ENCODE measurements around the gene CCR3.

CCR3 gene

DNA sequence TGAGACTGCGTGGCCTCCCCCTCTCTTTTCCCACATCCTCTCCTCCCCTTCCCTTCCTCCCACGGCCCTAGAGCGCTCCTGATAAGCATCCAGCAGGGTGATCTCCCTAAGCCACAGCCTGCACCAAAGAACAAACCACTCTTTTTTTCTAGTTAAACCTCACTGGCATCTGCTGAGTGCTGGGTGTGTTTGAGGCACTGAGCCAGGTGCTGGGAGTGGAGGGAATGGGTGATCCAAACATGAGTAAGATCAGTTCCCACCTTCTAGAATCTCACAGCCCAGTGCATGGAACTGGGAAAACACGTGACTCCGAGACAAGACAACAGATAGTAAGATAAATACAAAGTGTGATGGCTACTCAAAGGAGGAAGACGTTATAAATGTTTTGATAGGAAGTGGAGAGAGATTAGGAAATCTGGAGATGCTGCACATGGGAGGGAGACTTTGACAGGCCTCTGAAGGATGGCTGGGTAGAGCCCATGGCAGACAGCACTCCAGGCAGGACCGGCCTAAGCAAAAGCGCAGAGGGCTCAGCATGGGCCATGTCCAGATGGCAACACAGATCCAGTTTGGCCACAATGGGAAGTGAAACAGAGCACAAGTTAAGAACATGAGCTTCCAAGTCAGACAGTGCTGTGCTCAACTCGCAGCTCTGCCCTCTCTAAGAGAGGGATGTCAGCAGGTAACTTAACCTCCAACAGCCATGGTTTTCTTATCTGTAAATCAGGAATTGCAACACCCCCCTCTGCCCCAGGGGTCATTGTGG lies 55.6 kb downstream of the CCR3 start:
- peak in 7 of 56 donors; percentile 4 to 53 (median 12) for DNase-seq

DNA sequence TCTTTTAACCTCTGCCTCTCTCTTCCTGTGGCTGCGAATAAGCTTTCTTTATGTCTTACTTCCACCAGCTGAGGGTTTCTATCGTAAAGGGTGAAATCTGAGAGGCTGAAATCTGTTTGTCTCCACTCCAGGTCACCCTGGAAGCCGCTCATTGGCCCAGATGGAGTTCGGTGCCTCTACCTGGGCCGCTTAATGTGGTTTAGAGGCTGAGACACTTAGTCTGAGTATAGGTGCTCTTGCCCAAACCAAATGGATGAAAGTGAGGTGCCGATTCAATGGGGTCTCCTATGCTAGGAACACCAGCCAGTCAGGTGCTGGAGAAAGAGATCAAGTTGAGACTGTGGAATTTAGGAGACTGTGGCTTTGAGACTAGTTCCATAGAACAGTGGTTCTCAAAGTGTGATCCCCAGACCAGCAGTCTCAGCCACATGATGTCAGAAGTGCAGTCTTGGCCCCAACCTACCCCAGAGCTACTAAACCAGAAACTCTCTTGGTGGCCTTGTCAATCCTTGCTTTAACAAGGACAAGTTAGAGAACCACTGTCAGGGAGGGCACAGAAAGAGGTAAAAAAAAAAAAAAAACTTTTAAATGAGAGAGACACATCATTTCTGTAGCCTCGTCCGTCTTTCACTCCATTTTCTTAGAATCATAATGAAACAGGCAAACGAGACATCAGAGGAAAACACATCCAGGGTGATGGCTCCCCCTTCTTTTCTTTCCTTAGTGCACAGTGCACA lies 56.8 kb downstream of the CCR3 start:
- no peak for DNase-seq

DNA sequence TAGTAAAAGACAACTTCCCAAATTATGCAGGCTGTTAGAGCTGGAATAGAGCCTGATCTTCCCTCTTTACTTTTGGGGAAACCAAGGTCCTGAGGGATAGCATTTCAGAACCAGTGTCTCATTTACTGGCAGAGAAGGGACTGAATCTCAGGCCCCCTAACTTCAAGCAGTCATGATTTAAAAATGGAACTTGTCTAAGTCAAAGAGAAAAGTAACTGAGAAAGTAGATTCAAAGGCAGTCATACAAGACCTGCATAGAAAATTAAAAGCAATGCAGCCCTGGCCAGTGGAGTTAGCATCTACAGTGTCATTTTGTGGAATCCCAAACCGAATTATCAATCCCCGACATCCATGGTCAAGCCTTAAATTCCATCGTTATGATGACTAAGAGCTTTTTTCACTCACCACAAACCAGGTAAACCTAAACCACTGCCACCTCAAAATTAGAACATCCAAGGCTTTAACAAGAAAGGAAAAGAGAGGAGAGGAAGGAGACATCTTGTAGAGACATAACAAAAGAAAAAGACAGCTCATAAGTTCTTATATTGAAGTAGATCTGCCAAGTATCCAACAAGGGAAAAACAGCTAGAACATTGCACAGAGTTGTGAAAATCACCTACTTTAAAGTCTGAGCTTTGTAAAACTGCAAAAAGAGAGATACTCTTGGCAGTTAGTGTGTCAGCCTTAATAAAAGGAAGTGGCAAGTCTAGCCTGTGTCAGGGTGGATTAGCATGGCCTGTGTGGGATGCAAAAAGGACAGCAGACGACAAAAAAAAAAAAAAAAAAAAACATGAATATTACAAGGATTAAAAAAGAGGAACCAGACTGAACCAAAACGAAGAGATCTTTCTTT lies 57.6 kb downstream of the CCR3 start:
- no peak for DNase-seq

- no peak for DNase-seq
These were observed 58.2 kb downstream of the CCR3 start for GRCh38 chr3:46300461-46300789.

DNA sequence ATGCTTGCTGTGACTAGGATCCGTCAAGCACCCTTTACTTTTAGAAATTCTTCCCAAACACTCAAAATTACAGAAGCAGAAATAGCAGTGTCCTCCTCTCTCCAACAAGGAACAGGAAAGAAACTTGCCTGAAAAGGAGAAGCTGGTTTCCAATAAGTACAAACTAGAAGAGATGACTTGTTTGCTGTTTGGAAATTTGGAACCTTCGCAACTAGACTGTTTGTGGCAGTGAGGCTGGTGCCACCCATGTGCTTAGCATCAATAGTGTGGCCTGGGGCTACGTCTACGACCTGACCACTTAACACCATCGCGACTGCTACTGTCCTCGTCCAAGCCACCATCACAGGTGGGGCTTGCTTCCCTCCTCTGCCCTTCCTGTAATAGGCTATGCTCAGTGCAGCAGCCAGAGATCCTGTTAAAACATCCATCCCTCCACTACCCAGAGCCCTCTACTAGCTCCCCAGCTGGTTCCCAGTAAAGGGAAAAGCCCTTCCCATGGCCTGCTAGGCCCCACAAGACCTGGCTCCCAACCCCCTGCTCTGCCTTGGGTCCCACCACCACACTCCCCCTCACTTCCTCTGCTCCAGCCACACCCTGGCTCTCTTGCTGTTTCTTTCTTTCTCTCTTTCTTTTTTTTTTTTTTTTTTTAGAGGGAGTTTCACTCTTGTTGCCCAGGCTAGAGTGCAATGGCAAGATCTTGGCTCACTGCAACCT lies 59.0 kb downstream of the CCR3 start:
- no peak for DNase-seq

GRCh38 chr3:46303240-46303639 lies 61.0 kb downstream of the CCR3 start:
- peak in 1 of 56 donors; percentile 2 for DNase-seq

DNA sequence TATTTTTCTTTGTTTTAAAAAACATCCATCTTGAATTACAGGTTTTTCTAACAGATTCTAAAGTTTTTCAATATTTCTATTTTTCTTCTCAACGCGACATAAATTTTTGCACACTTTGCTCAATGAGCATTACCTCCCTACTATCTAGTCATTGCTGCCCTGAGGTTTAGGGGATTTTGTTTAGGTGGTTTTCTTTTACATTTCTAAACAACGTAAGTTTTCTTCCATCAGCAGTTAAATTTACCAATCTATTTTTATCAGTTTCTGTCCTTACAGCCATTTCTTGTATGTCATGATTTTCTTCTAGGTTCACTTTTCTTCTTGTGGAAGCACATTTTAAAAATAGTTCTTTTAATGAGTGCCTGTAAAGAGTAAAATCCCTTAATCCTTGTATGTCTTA lies 62.5 kb downstream of the CCR3 start:
- DNase-seq = no peak

DNA sequence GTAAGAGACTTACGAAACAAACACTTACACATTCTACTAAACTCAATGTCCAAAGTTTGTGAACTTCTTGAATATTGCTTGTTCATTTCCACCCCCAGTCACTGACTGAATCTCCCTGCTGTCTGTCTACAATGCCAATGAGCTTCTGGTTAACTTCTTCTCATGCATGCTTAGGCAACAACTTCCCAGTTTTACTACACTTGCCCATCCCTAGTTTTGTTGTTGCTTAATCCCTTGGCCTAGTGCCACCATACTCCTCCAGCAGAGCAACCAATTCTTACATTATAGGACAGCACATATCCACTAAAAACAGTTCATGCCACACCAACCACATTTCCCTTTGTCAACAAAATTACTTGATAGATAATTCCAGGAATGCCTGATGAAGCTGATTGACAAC lies 70.7 kb downstream of the CCR3 start:
- peak in 6 of 56 donors; percentile 2 to 21 (median 6) for DNase-seq

DNA sequence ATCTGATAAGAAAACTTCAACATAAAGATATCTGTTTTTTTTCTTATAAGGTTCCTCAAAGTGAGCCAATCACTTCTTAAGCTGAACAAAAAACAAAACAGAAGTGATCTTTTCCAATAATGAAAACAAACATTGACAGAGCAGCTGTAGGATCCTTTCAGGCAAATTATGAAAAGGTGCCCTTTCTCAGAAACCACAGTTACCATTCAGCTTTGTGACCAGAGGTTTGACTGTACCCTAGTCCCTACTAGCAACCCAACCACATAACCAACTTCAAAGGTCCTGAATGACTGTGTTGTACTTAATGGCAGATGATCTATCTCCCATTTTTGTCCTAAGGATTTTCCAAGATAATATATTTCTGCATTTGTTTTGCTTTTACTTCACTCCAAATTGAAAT lies 72.3 kb downstream of the CCR3 start:
- no peak for DNase-seq

DNA sequence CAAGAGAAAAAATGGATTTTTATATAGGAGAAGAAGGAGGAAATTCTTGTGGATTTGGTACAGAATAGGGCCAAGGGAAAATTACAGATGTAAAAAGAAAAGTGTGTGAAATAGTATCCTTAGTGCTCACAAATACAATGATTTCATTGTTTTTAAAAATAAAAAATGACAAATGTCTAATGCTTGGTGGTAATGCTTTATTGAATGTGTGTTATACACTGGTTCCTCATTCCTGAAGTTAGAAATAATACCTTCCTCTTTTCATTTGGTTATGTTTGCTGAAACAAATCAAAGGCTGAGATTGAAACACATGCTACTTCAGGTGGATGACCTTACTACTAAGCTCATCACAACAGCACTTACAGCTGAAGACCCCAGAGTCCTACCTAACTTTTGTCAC lies 73.9 kb downstream of the CCR3 start:
- no peak for DNase-seq
